Measurements from ENCODE around the gene MYO3A. TPM values are rescaled to one million over a fixed set of nuclear protein-coding genes. Genes with fewer than 3 reads are reported as not detected.

Gene MYO3A
- total and polyA plus RNA-seq, 2 experiments from 2014 or later: 3.0 to 10.7 TPM

DNA sequence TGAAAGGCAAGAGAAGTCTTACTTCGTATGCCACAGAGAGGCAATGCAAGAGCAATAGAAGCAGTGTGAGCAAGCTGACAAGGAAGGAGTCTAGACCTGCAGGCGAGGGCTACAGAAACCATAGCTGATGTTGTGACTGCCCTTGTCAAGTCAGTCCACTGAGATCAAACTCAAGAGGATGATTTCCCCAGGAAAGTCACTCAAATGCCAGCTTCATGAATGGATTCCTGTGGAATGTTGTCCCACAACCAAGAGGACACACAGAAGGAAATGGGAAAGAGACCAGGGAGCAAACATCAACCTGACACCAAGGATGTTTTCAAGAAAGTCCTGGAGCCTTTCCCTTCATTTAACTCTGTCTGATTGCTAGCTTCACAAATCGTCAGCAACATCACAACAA is 204.6 kb downstream of the MYO3A start (continued):
- TF ChIP-seq ZNF114 (CRISPR knock-in tag; IDR thresholded peaks at IDR 0.05): no peak
- TF ChIP-seq CREB1 (CRISPR knock-in tag; IDR thresholded peaks at IDR 0.05; ENCODE audit: low read depth): no peak
- TF ChIP-seq JUNB (IDR thresholded peaks at IDR 0.05; ENCODE audit: unreplicated experiment): no peak
- TF ChIP-seq, protein P1, sequence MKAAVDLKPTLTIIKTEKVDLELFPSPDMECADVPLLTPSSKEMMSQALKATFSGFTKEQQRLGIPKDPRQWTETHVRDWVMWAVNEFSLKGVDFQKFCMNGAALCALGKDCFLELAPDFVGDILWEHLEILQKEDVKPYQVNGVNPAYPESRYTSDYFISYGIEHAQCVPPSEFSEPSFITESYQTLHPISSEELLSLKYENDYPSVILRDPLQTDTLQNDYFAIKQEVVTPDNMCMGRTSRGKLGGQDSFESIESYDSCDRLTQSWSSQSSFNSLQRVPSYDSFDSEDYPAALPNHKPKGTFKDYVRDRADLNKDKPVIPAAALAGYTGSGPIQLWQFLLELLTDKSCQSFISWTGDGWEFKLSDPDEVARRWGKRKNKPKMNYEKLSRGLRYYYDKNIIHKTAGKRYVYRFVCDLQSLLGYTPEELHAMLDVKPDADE (IDR thresholded peaks at IDR 0.05): no peak
- TF ChIP-seq, protein P2, sequence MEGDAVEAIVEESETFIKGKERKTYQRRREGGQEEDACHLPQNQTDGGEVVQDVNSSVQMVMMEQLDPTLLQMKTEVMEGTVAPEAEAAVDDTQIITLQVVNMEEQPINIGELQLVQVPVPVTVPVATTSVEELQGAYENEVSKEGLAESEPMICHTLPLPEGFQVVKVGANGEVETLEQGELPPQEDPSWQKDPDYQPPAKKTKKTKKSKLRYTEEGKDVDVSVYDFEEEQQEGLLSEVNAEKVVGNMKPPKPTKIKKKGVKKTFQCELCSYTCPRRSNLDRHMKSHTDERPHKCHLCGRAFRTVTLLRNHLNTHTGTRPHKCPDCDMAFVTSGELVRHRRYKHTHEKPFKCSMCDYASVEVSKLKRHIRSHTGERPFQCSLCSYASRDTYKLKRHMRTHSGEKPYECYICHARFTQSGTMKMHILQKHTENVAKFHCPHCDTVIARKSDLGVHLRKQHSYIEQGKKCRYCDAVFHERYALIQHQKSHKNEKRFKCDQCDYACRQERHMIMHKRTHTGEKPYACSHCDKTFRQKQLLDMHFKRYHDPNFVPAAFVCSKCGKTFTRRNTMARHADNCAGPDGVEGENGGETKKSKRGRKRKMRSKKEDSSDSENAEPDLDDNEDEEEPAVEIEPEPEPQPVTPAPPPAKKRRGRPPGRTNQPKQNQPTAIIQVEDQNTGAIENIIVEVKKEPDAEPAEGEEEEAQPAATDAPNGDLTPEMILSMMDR (conservative IDR thresholded peaks at IDR 0.05; ENCODE audit: low read depth in 2 of 2): no peak
- TF ChIP-seq, protein P3, sequence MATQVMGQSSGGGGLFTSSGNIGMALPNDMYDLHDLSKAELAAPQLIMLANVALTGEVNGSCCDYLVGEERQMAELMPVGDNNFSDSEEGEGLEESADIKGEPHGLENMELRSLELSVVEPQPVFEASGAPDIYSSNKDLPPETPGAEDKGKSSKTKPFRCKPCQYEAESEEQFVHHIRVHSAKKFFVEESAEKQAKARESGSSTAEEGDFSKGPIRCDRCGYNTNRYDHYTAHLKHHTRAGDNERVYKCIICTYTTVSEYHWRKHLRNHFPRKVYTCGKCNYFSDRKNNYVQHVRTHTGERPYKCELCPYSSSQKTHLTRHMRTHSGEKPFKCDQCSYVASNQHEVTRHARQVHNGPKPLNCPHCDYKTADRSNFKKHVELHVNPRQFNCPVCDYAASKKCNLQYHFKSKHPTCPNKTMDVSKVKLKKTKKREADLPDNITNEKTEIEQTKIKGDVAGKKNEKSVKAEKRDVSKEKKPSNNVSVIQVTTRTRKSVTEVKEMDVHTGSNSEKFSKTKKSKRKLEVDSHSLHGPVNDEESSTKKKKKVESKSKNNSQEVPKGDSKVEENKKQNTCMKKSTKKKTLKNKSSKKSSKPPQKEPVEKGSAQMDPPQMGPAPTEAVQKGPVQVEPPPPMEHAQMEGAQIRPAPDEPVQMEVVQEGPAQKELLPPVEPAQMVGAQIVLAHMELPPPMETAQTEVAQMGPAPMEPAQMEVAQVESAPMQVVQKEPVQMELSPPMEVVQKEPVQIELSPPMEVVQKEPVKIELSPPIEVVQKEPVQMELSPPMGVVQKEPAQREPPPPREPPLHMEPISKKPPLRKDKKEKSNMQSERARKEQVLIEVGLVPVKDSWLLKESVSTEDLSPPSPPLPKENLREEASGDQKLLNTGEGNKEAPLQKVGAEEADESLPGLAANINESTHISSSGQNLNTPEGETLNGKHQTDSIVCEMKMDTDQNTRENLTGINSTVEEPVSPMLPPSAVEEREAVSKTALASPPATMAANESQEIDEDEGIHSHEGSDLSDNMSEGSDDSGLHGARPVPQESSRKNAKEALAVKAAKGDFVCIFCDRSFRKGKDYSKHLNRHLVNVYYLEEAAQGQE (IDR thresholded peaks at IDR 0.05; ENCODE audit: unreplicated experiment): no peak
- no peak for TF ChIP-seq ZNF331 (CRISPR knock-in tag; IDR thresholded peaks at IDR 0.05; ENCODE audit: low read depth)
- TF ChIP-seq STAT1 (IDR thresholded peaks at IDR 0.05; ENCODE audit: unreplicated experiment): no peak
- no peak for TF ChIP-seq EZH2 (IDR thresholded peaks at IDR 0.05; ENCODE audit: low read depth, unreplicated experiment)
- TF ChIP-seq POLR2AphosphoS5 (IDR thresholded peaks at IDR 0.05; ENCODE audit: low read depth): no peak
- TF ChIP-seq EZH2phosphoT487 (IDR thresholded peaks at IDR 0.05; ENCODE audit: unreplicated experiment): no peak

DNA sequence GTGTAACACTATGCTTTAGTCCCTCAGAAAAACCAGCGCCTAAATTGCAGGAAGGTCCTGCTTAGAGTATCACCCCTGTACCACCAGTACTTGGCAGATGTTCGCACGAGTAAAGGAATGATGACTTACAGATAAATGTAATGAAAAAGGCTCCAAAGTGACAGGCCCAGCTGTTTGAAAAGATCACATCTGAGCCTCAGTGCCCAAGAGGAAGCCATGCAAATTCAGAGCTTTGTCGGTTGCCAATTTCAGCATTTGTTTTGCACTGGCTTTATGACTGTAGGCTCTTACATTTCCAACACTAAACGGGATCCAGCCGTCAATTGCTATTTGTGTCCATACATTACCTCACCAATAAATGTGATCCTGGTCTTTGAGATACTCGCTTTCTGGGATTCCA is 222.0 kb downstream of the MYO3A start:
- Histone ChIP-seq H3K9me2 (ENCODE audit: insufficient read depth) (no peaks in the 10 kb centered on the region), H3K79me2 (replicated peaks; ENCODE audit: insufficient read depth) (no peaks in the 10 kb centered on the region), H3K4me2 (no peak overlapping the region), H3K4me3 (no peak overlapping the region), H4K20me1 (replicated peaks; ENCODE audit: insufficient read depth) (no peaks in the 10 kb centered on the region), H3K36me3 (ENCODE audit: insufficient read depth) (no peaks in the 10 kb centered on the region), H2AFZ (no peak overlapping the region), H3K27ac (ENCODE audit: low read depth) (no peak overlapping the region), H3K27me3 (ENCODE audit: insufficient read depth) (no peaks in the 10 kb centered on the region), H3F3A (replicated peaks; ENCODE audit: low read depth) (no peaks in the 10 kb centered on the region), H3K4me1 (ENCODE audit: insufficient read depth) (no peaks in the 10 kb centered on the region)
- Mint-ChIP-seq H3K27me3 (ENCODE audit: insufficient read depth, low read depth, poor library complexity) (peaks cover 2% of the 10 kb centered on the region), H3K4me1 (peaks cover 3% of the 10 kb centered on the region; the same call in 1 of the 3 replicates), H3K4me3 (no peak overlapping the region), H3K27ac (no peak overlapping the region), H3K36me3 (ENCODE audit: low read depth) (no peaks in the 10 kb centered on the region), H3K9me3 (no peaks in the 10 kb centered on the region)
- no peak for ATAC-seq
- DNase-seq (ENCODE audit: low spot score): no peak
- no peak for TF ChIP-seq ZNF331 (CRISPR knock-in tag; IDR thresholded peaks at IDR 0.05; ENCODE audit: low read depth)
- TF ChIP-seq, protein P2 (conservative IDR thresholded peaks at IDR 0.05; ENCODE audit: low read depth in 2 of 2): no peak
- no peak for TF ChIP-seq STAT1 (IDR thresholded peaks at IDR 0.05; ENCODE audit: unreplicated experiment)
- TF ChIP-seq, protein P1 (IDR thresholded peaks at IDR 0.05): no peak
- TF ChIP-seq JUNB (IDR thresholded peaks at IDR 0.05; ENCODE audit: unreplicated experiment): no peak
